HepG2 (cell line): ENCODE results near the gene ICE2. TPM values are rescaled to one million over a fixed set of nuclear protein-coding genes. Genes with fewer than 3 reads are reported as not detected.

Experiments used
- ATRX ChIP-seq: sonication (generic); formaldehyde crosslinking; IDR thresholded peaks from 2 replicates; pipeline ENCODE4 v1.4.0; 2020; ENCODE audit warnings: missing genetic modification reagents, borderline replicate concordance
- DRAP1 ChIP-seq: IDR thresholded peaks from 2 replicates; pipeline ENCODE4 v1.6.1; 2016; ENCODE audit warnings: missing genetic modification reagents, missing compliant biosample characterization
- GABPB1 ChIP-seq: IDR thresholded peaks from 2 replicates; pipeline ENCODE4 v1.6.1; 2016; ENCODE audit warnings: mild to moderate bottlenecking, missing genetic modification reagents, moderate library complexity, missing compliant biosample characterization
- MAX ChIP-seq: IDR thresholded peaks from 2 replicates; pipeline ENCODE4 v1.6.1; 2012; ENCODE audit warnings: inconsistent platforms
- MYNN ChIP-seq: sonication (generic); formaldehyde crosslinking; IDR thresholded peaks from 2 replicates; pipeline ENCODE4 v1.4.0; 2020; ENCODE audit warnings: mild to moderate bottlenecking, low read depth, missing genetic modification reagents
- PCBP2 ChIP-seq: fragments of 200-400 bp; formaldehyde crosslinking; optimal IDR thresholded peaks from 2 replicates; pipeline ENCODE3; 2018; ENCODE audit warnings: low read length, low read depth; ENCODE audit not compliant: poor library complexity, severe bottlenecking
- SMAD9 ChIP-seq: sonication (generic); formaldehyde crosslinking; IDR thresholded peaks from 2 replicates; pipeline ENCODE4 v1.5.1; 2020; ENCODE audit warnings: mild to moderate bottlenecking, missing genetic modification reagents
- THYN1 ChIP-seq: sonication (generic); formaldehyde crosslinking; IDR thresholded peaks from 2 replicates; pipeline ENCODE4 v1.8.1; 2023; ENCODE audit warnings: low read depth, mild to moderate bottlenecking, moderate library complexity, missing genetic modification reagents, borderline replicate concordance
- ZFP1 ChIP-seq: IDR thresholded peaks from 2 replicates; pipeline ENCODE4 v1.6.1; 2016
- ZFY ChIP-seq: sonication (generic); formaldehyde crosslinking; IDR thresholded peaks from 2 replicates; pipeline ENCODE4 v1.4.0; 2020; ENCODE audit warnings: missing genetic modification reagents
- ZHX2 ChIP-seq, 2 experiments: sonication (generic) in 1 of 2; formaldehyde crosslinking in 1 of 2; IDR thresholded peaks; 2 replicates each; pipeline versions ENCODE4 v1.6.1 to v1.9.0; 2014 to 2022; ENCODE audit warnings: antibody characterized with exemption in 1 of 2, borderline replicate concordance in 1 of 2, inconsistent platforms in 1 of 2, low read depth in 1 of 2, missing genetic modification reagents in 1 of 2
- ZMYM2 ChIP-seq: sonication (generic); formaldehyde crosslinking; IDR thresholded peaks from 2 replicates; pipeline ENCODE4 v1.8.0; 2022; ENCODE audit warnings: mild to moderate bottlenecking, missing genetic modification reagents
- ZNF275 ChIP-seq: sonication (generic); formaldehyde crosslinking; IDR thresholded peaks from 2 replicates; pipeline ENCODE4 v1.8.0; 2022; ENCODE audit warnings: missing genetic modification reagents, mild to moderate bottlenecking, inconsistent platforms, borderline replicate concordance
- ZNF34 ChIP-seq: sonication (generic); formaldehyde crosslinking; IDR thresholded peaks from 2 replicates; pipeline ENCODE4 v1.4.0; 2020; ENCODE audit warnings: mild to moderate bottlenecking, missing genetic modification reagents, borderline replicate concordance
- ZNF512 ChIP-seq: sonication (generic); formaldehyde crosslinking; IDR thresholded peaks from 2 replicates; pipeline ENCODE4 v1.4.0; 2020; ENCODE audit warnings: mild to moderate bottlenecking, missing genetic modification reagents
- ZNF557 ChIP-seq: sonication (generic); formaldehyde crosslinking; IDR thresholded peaks from 2 replicates; pipeline ENCODE4 v1.4.0; 2020; ENCODE audit warnings: missing genetic modification reagents
- polyA plus RNA-seq, 8 experiments: library from polyadenylated mRNA; depleted of rRNA in 3 of 8; stranded (reverse) in 7 of 8; unstranded in 1 of 8; fragments of >200 nt; fragmentation: Illumina TruSeq in 4 of 8; extraction: Trizol in 4 of 8; gene quantifications; 2 replicates each; pipeline versions ENCODE4 v1.2.1 to v1.2.3, GENCODE V29; 2011 to 2016; ENCODE audit warnings: low read depth in 4 of 8, missing spikeins in 1 of 8, mixed read lengths in 1 of 8; ENCODE audit not compliant: insufficient read depth in 1 of 8
- total RNA-seq, 5 experiments: library from RNA; depleted of rRNA; stranded (reverse); fragments of >200 nt; fragmentation: Illumina TruSeq; extraction: Trizol; gene quantifications; 2 replicates each; pipeline ENCODE4 v1.2.3, GENCODE V29; 2016; ENCODE audit warnings: low read depth in 1 of 5

The ICE2 gene
- total and polyA plus RNA-seq, 2 of the 13 experiments (the other 11 are each of a cell fraction or from before 2014, with no cell fraction given): 24.8 to 26.4 TPM

- TF ChIP-seq ATRX (CRISPR knock-in tag) (no peak), ZFY (CRISPR knock-in tag) (peak; percentile 74), ZFP1 (CRISPR knock-in tag) (no peak; the same call in 1 of the 2 replicates), MYNN (CRISPR knock-in tag) (peak; percentile 68; the same call in 1 of the 2 replicates), ZNF512 (CRISPR knock-in tag) (no peak), DRAP1 (peak; percentile 43), THYN1 (CRISPR knock-in tag) (no peak), ZMYM2 (CRISPR knock-in tag) (no peak), GABPB1 (CRISPR knock-in tag) (peak; percentile 42; the same call in 1 of the 2 replicates), ZNF557 (CRISPR knock-in tag) (0 out of 2 replicates have a peak, but pooled peaks have one; percentile 28), PCBP2 (no peak), MAX (peak; percentile 87), ZNF275 (no peak), SMAD9 (no peak), ZHX2 (IDR thresholded peaks at IDR 0.05; ENCODE audit: low read depth) (0 out of 2 replicates have a peak, but pooled peaks have one; percentile 58), ZHX2 (CRISPR knock-in tag; IDR thresholded peaks at IDR 0.05; ENCODE audit: borderline replicate concordance) (no peak; the same call in 1 of the 2 replicates), ZNF34 (0 out of 2 replicates have a peak, but pooled peaks have one; percentile 32)
Measured at GRCh38 chr15:60392986-60393790, 85.8 kb downstream of the ICE2 start (continued).
